GM21381 (cell line): ENCODE measurements around the gene RNF186.
"Not testable (repeated sequence)": the region's sequence is repeated elsewhere in the genome, so short reads cannot be mapped to it uniquely, and the experiment has no call there.

Experiments used
- ATAC-seq: cut with Tn5 transposase; IDR thresholded peaks from one replicate; pipeline ENCODE4 v1.9.1; 2021; ENCODE audit warnings: mild to moderate bottlenecking, moderate library complexity; ENCODE audit not compliant: unreplicated experiment

The RNF186 gene

DNA sequence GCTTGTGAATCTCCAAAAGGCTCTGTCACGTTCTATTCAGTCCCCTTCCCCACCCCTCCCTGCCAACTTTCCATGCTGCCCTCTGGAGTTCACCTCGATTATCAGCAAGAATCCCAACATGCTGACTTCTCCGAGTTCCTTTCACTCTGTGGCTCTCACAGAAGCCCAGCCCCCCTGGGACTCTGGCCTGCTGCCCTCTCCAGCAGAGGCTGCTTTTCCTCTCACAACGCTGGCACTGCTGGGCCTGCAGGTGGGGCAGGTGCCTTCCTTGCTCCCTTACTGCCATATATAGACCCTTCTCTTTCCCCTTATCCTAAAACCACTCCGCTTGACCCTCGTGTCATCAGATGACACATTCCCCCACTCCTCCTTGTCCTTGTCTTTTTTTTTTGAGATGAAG, 10.2 kb upstream of the RNF186 start:
- ATAC-seq = no peak

- ATAC-seq = no peak
Measured at GRCh38 chr1:19824541-19824940, 9.5 kb upstream of the RNF186 start.

- no peak for ATAC-seq
Measured at GRCh38 chr1:19824036-19824435, 9.0 kb upstream of the RNF186 start.

DNA sequence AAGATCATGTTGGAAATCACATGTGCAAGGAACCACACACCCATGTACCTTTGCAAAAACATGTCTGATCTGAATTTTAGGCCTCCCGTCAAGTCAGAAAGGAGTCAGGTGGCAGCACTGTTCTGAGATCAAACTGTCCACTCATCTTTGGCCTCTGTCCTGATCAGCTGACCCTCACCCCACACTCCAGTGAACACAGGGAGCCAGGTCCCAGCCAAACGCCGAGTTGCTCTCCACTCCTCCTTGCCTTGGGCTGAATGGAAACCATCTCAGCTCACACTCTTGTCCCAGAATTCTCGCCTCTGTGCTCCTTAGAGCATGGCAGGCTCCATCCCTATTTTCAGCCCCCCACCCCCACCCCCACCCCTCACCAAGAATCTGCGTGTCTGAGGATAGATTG, 4.6 kb upstream of the RNF186 start:
- ATAC-seq = no peak

DNA sequence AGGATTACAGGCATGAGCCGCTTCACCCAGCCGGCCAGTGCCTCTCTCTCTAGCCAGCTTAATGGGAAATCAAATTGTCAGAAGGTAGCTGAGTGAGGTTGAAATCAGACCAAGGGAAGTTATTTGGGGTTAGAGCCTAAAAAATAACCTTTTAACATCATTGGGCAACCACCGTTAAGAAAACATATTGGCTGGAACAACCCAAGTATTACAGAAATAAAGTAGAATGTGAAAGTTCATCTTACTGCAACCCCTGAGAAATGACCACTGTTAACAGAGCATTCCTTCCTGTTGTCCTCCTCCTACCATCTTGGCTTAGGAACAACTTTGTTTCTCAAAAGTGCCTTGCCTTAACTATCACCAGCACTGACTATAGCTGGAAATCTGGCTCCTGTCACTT, 3.2 kb upstream of the RNF186 start:
- no peak for ATAC-seq

- ATAC-seq = no peak
Measured at GRCh38 chr1:19817160-19817559, 2.1 kb upstream of the RNF186 start.

DNA sequence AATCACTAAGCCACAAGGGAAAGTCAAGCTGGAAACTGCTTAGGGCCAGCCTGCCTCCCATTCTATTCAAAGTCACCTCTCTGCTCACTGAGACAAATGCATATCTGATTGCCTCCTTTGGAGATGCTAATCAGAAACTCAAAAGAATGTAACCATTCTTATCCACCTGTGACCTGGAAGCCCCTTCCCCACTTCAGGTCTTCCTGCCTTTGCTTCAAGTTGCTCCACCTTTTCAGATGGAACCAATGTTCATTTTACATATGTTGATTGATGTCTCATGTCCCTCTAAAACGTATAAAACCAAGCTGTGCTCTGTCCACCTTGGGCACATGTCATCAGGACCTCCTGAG, 1.6 kb upstream of the RNF186 start:
- not testable (repeated sequence) for ATAC-seq

DNA sequence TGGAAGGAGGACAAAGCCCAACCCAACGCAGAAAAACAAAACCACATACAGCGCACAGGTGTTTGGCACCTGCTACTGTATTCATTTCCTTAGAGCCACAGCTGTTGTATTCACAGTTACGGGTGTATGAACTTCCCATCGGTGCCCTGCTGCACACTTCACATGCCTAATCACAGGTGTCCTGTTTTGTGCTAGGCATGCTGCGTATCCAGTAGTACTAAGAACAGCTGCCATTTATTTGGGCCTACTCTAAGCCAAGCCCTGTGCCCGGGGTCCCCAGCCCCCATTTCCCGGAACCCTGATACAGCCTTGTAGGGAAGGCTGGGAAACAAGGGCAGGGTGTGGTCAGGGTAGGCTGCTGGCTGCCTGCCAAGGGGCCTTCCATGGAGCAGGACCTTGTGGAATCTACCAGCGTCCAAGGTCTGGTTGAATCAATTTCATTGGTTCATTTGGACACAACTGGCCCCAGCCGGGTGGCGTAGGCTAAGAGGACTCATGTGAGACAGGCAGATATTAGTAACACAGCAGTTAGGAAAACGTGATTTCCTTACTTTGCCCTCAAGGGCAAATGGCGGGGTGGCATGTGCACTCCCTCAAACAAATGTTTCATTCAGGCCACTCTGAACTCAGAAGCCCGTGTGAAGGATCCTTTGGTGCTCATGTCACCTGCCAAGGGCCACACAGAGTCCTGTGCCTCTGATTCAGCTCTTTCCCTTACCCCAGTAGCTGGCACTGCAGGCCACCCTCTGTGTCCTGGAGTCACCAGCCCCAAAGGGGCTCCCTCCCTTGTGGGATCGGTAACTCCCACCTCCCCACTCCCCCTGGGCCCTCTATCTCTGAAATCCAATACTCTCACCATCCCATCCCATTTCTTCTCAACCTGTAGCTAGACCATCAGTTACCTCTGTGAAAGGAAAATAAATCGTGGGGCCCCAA, 986 bp upstream of the RNF186 start:
- ATAC-seq = no peak

DNA sequence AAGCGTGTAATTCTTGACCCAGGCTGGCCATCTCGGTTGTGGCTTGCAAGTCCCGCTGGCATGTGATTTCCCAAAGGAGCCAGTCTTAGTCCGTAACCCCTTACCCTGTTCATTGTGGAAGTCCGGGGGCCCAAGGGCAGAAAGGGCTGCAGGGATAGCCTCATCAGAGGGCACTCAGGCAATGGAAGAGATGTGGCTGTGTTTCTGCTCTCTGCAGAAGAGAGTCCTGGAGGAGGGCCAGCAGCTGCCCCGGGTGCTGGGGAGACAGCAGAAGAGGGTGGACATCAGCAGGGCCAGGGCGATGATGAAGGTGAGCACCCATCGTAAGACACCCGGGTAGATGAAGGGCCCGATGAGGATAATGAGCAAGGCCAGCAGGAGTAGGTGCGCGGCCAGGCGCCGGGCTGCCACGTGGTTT, 830 bp downstream of the RNF186 start:
- no peak for ATAC-seq

GRCh38 chr1:19813643-19813960, 1.5 kb downstream of the RNF186 start:
- no peak for ATAC-seq

DNA sequence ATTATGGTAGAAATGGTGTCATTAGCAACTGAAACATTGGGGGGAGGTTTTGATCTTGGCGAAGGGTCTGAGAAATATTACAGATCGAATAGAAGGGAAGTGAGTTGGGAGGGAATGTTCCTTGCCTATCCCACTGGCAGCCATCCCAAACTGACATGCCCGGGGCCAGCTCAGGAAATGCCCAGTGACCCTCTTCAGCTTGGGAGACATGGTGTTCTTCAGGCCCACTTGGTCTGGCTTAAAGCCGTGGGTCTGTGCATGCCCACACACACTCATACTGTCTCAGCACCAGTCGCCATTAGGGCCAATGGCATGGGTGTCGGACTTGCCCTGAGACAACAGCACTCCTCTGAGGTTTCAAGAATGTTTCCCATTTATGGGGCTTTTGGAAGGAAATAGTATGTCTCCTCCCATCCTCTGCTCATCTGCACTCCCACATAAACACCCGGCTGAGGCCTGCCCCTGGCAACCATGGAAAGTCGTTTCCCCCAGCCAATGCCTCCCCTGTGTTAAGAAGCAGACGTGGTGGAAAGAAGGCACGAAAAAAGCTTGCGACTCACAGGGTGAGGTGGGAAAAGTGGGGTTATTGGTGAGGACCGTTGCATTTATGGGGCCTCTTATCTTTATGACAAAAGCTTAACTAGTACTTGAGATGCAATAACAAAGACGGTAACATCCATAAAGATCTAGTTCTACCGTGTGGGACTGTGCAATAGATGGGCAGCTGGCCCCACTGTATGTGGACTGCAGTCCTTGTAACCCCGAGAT, 2.0 kb downstream of the RNF186 start:
- ATAC-seq = no peak

- no peak for ATAC-seq
Measured at GRCh38 chr1:19811206-19811851, 3.8 kb downstream of the RNF186 start.

GRCh38 chr1:19809044-19809750, 5.9 kb downstream of the RNF186 start:
- no peak for ATAC-seq

GRCh38 chr1:19808351-19808750, 6.7 kb downstream of the RNF186 start:
- no peak for ATAC-seq

DNA sequence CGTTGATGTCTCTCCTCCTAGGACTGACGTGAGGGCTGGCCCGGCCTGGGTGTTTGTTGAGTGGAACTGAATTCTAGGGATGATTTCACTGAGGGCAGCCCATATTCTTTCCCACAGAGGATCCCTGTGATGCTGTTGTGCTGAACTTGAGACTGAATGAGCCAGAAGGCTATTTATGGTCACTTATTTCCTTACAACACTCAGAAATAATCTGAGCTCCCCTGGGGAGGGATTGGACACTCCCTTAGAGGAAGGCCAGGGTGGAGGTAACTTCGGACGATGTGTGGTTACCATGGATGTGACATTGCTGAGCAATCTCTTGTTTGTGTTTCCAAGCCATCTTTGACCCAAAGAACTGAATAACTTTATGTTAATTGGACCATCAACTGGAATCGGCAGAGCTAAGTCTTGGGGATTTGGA, 10.2 kb downstream of the RNF186 start:
- no peak for ATAC-seq

DNA sequence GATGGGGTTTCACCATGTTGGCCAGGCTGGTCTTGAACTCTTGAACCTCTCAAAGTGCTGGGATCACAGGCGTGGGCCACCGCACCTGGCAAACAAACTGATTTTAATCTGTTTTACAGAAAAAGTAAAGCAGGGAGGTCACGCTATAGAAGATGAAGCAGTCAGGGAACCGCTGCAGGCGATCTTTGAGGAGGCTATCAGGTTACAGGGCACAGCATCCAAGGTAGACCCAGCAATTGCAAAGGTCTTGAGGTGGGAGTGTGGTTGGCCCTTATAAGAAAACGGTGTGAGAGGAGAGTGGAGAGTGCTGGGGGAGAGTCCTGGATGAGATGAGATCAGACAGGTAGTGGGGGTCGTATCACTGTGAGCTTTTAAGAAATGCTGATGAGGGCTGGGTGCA, 12.8 kb downstream of the RNF186 start:
- ATAC-seq = no peak

- peak; percentile 45 for ATAC-seq
Measured at GRCh38 chr1:19800076-19800804, 14.8 kb downstream of the RNF186 start.

DNA sequence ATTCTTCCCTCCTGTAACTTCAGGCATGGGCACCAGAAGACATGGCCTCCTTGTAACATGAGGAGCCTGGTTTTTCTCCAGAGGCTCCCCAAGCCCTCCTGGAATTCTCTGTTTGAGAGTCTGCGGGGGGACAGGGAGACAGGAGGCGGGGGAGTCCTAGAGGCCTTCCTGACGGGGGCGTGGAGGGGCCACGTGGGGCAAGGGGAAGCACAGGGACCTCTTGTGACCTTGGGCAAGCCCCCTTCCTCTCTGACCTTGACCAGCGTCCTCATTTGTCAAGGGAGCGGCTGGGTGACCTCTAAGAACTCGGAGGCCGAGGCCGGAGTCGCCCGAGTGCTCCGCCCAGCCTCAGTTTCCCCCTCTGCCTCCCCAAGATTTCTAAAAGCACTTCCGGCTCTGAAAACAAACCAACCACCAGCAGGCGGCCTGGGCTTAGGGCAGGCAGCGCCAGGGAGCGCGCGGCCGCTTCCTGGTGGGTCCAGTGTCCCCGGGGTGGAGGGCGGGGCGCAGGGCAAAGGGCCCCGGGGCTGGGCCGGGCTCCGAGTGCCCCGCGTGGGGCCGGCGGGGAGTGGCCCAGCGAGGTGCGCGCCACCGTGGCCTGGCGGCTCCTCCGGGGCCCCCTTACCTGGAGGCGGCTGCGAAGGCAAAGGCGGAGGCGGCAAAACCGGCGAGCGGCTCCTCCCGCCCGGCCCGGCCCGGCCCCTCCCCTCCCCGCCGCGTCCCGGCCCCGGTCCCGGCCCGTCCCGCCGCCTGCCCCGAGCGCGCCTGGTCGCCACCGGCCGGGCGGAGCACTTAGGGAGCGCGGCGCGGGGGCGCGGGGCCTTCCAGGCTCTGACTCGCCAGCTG, 15.6 kb downstream of the RNF186 start, which contains the start of gene TMCO4:
TMCO4 (minus strand) TSS at position 687 of the 846 bp plus-strand sequence. CDS start 19,158 bp downstream, outside the sequence.
- ATAC-seq = peak; percentile 48

DNA sequence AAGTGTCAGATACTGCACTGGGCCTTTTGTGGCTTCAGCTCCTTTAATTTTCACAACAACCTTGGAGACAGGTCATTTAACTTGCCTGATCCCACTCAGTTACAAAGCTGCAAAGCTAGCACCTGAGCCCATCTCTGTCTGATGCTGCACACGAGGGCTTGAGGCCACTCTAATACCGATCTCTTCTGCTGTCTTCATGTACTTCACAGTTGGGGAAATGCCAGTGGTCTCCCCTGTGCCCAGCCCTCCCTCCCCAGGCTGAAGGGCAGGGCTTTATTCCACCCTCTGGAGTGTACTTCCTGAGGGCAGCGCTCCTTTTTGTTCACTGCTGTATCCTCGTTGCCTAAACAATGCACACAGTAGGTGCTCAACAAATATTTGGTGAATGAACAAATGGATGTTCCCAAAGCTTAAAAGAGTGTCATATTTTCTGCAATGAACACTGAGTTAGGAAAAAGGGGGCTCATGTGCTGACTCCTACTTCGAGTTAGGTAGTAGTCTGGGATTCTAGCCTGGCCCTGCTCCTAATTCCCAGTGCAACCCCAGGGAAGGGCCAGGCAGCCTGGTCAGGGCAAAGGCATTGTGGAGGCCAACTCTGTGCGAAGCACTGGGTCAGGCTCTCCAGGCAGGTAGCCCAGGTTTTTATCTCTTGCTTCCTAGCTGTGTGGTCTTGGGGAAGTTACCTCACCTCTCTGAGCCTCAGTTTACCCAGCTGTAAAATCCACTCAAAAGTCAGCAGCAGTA, 16.4 kb downstream of the RNF186 start:
- no peak for ATAC-seq
